Kidney (tissue), 14 donors: ENCODE data around the gene LARGE2. TPM values are rescaled to one million over a fixed set of nuclear protein-coding genes. Genes with fewer than 3 reads are reported as not detected.

Experiments used
- DNase-seq, 5 donors: peaks; one replicate each; pipeline ENCODE4 v3.0.0-alpha.2; 2013 to 2020
- FAIRE-seq: peaks from 2 replicates; lab custom pipeline; 2012; peaks lifted over from hg19 to GRCh38; lab: Jason Lieb, UNC
- H3K27ac ChIP-seq, 2 donors: one replicate each; pipeline ENCODE4 v1.7.0; 2013; ENCODE audit warnings: low read depth in 2 of 2, low read length in 2 of 2, inconsistent platforms in 1 of 2
- H3K27me3 ChIP-seq: one replicate; pipeline ENCODE4 v1.7.1; 2013; ENCODE audit warnings: low read length, inconsistent platforms; ENCODE audit not compliant: control insufficient read depth, insufficient read depth
- H3K36me3 ChIP-seq, 3 donors: one replicate each; pipeline versions ENCODE4 v1.7.0 to v1.7.1; 2013; ENCODE audit warnings: low read length in 3 of 3, control low read depth in 1 of 3, inconsistent platforms in 1 of 3; ENCODE audit not compliant: insufficient read depth in 3 of 3, control insufficient read depth in 2 of 3
- H3K4me1 ChIP-seq, 3 donors: one replicate each; pipeline versions ENCODE4 v1.7.0 to v1.7.1; 2013; ENCODE audit warnings: low read length in 3 of 3, inconsistent platforms in 1 of 3, low read depth in 1 of 3; ENCODE audit not compliant: control insufficient read depth in 2 of 3, insufficient read depth in 2 of 3
- H3K4me3 ChIP-seq, 3 donors: one replicate each; pipeline versions ENCODE4 v1.7.0 to v1.8.1; 2013; ENCODE audit warnings: low read length in 3 of 3, control low read depth in 1 of 3, inconsistent platforms in 1 of 3
- H3K9ac ChIP-seq, 3 donors: one replicate each; pipeline versions ENCODE4 v1.7.0 to v1.7.1; 2013; ENCODE audit warnings: low read length in 3 of 3, control low read depth in 1 of 3, inconsistent platforms in 1 of 3
- H3K9me3 ChIP-seq, 3 donors: one replicate each; pipeline versions ENCODE4 v1.7.0 to v1.7.1; 2013; ENCODE audit warnings: low read length in 3 of 3, control low read depth in 1 of 3, inconsistent platforms in 1 of 3; ENCODE audit not compliant: control insufficient read depth in 2 of 3, insufficient read depth in 1 of 3
- intact Hi-C: fragments of 100-400 bp; cut with DNase I; formaldehyde crosslinking; loops from one replicate; pipeline ENCODE4 v1.11.1; 2022
- polyA plus RNA-seq: library from polyadenylated mRNA; stranded (reverse); fragments of 350-450 nt; fragmentation: Illumina TruSeq; extraction: RNeasy Lipid Tissue Mini Kit (QIAGEN cat#74804); gene quantifications from one replicate; pipeline ENCODE4 v1.2.3, GENCODE V29; 2014; ENCODE audit warnings: low read depth, low replicate concordance; ENCODE audit not compliant: insufficient read depth
- total RNA-seq: library from RNA; stranded (reverse); fragmentation: NEBNext Ultra II Directional; extraction: Animal tissue kit (Norgen Biotek cat#: 25700); gene quantifications from one replicate; pipeline ENCODE4 v1.2.1, GENCODE V29; 2021
- TF ChIP-seq, protein P1 (sequence below): IDR thresholded peaks from 3 replicates; pipeline ENCODE4 v1.5.1; 2012; ENCODE audit warnings: mild to moderate bottlenecking, moderate library complexity, borderline replicate concordance; ENCODE audit not compliant: insufficient read depth; ENCODE audit errors: extremely low read depth
- donor health status: control.
- donor health status: control.
- donor health status: control.
- donor health status: control.
- donor health status: control.
- donor health status: DM: yes; HTN: yes; CAD: no.
- donor health status: Normal renal cell carcinoma (clear cell type).

Gene LARGE2
- total and polyA plus RNA-seq, 2 donors from 2014 or later: 13.1 to 29.8 TPM

DNA sequence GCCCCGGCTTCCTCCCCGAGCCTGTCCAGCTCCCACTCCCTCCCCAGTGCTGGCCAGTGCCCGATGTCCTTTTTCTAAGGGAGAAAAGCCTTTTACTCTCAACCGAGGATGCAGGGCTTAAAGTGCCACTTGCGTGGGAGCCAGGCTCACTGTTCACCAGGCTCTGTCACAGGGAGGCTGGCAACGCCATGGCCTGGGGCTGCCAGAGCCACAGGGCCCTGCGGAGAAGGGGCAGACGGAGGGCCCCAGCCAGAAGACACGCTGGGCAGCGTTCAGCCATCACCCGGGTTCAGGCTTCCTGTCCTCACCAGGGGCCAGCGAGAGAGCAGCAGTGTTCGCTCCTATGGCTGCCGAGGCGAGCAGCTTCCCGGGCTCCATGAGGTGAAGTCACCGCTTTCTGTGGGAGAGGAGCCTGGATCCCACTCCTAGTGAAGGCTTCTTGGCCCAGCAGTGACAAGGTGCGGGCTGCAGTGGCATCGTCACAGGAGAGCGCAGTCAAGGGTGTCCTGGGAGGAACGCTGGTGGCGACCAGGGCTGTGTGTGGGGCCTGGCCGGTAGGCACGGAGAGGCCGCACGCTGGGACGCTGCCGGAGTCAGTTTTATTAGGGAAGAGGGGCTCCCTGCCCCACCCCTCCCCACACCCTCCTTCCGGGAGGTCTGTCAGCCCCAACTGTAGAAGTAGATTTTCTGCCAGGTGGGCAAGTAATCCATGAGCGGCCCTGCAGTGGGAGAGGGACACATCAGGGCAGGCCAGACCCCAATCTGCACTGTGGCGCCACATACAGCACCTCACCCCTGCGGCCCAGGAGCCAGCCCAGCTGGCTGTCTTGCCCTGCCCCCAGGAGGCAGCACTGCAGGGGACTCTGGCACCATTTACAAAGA is 12.6 kb upstream of the LARGE2 start:
- H3K36me3 ChIP-seq: peaks cover 0 to 17% (median 6%) of the 10 kb centered on the region in 3 donors
- FAIRE-seq: no peak

DNA sequence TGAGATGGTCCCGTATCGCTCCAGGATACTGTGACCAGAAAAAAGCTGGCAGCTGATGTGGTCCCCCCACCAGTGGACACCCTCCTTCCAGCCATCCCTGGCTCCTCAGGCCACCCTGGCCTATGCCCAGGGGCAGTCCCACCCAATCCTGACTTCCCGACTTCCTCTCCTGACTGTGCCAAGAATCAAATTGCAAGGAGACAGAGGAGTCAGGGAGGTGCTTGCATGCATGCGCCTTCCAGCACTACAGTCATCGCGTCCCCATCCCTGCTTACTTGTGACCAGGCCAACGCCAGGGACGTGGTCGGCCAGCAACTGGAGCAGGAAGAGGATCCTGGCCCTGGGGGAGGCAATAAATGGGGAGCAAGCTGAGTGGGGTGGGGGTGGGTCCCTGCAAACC is 11.8 kb upstream of the LARGE2 start:
- Histone ChIP-seq H3K9ac (no peak overlapping the region), H3K36me3 (peaks cover 0 to 25% (median 11%) of the 10 kb centered on the region in 3 donors), H3K27ac (no peak overlapping the region), H3K4me3 (no peak overlapping the region), H3K9me3 (no peaks in the 10 kb centered on the region), H3K27me3 (no peaks in the 10 kb centered on the region), H3K4me1 (no peaks in the 10 kb centered on the region)
- intact Hi-C loops: no loop called here
- TF ChIP-seq, protein P1, sequence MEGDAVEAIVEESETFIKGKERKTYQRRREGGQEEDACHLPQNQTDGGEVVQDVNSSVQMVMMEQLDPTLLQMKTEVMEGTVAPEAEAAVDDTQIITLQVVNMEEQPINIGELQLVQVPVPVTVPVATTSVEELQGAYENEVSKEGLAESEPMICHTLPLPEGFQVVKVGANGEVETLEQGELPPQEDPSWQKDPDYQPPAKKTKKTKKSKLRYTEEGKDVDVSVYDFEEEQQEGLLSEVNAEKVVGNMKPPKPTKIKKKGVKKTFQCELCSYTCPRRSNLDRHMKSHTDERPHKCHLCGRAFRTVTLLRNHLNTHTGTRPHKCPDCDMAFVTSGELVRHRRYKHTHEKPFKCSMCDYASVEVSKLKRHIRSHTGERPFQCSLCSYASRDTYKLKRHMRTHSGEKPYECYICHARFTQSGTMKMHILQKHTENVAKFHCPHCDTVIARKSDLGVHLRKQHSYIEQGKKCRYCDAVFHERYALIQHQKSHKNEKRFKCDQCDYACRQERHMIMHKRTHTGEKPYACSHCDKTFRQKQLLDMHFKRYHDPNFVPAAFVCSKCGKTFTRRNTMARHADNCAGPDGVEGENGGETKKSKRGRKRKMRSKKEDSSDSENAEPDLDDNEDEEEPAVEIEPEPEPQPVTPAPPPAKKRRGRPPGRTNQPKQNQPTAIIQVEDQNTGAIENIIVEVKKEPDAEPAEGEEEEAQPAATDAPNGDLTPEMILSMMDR: no peak
- DNase-seq: no peak
- no peak for FAIRE-seq

More for the DNA sequence above, 12.6 kb upstream of the LARGE2 start:
- TF ChIP-seq, protein P1: no peak
- Histone ChIP-seq H3K27me3 (no peaks in the 10 kb centered on the region), H3K4me3 (no peak overlapping the region), H3K9me3 (no peaks in the 10 kb centered on the region), H3K9ac (no peak overlapping the region), H3K27ac (no peak overlapping the region), H3K4me1 (no peaks in the 10 kb centered on the region)
- intact Hi-C loops: no loop called here
- no peak for DNase-seq

DNA sequence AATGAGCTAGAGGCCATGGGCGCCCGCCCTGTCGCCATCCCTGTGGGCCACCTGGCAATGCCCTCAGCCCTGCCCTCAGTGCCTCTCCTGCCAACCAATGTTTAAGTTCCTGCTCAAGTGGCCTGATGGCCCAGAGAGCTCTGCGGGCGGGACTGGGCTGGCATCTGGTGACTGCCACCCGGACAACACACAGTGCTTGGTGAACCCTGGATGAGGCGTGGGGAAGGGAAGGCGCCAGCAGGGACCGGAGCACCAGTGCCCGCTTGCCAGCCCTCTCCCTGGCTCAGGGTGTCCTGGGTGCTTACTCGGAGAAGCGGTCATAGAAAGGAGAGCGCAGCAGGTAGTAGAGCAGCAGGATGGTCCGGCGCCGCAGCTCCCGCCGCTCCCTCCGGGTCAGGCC is 8.9 kb upstream of the LARGE2 start:
- Histone ChIP-seq H3K9me3 (no peaks in the 10 kb centered on the region), H3K27me3 (no peaks in the 10 kb centered on the region), H3K4me3 (no peak overlapping the region), H3K27ac (no peak overlapping the region), H3K9ac (no peak overlapping the region), H3K36me3 (peaks cover 0 to 28% (median 16%) of the 10 kb centered on the region in 3 donors), H3K4me1 (peaks cover 0 to 10% (median 3%) of the 10 kb centered on the region in 3 donors)
- FAIRE-seq: no peak
- DNase-seq: peak in 1 of 5 donors; percentile 74
- TF ChIP-seq, protein P1: no peak
- intact Hi-C loops: no loop called here
